OCI-LY7 (cell line): Measurements from ENCODE around the gene KIF19.

Experiments
- CTCF ChIP-seq: fragments of 200-600 bp; sonication (generic); conservative IDR thresholded peaks from 2 replicates; pipeline ENCODE4 v1.5.1; 2014; ENCODE audit warnings: mild to moderate bottlenecking, antibody characterized with exemption, low read length, moderate library complexity, mixed read lengths
- EZH2phosphoT487 ChIP-seq: fragments of 200-600 bp; sonication (generic); IDR thresholded peaks from 2 replicates; pipeline ENCODE4 v1.6.1; 2018; ENCODE audit warnings: low read depth, borderline replicate concordance, mild to moderate bottlenecking, mixed run types, antibody characterized with exemption, low read length, moderate library complexity, mixed read lengths

- TF ChIP-seq CTCF, result no peak
- no peak for TF ChIP-seq EZH2phosphoT487
These were observed 66.8 kb downstream of the KIF19 start for GRCh38 chr17:74392848-74393247.
